HG03558 (cell line): Measurements from ENCODE around the gene TBCD.
"Not testable (repeated sequence)": the region's sequence is repeated elsewhere in the genome, so short reads cannot be mapped to it uniquely, and the experiment has no call there.

Experiments
- ATAC-seq: cut with Tn5 transposase; IDR thresholded peaks from one replicate; pipeline ENCODE4 v1.9.1; 2021; ENCODE audit warnings: moderate number of reproducible peaks; ENCODE audit not compliant: unreplicated experiment; ENCODE audit errors: extremely low read depth

The TBCD gene

DNA sequence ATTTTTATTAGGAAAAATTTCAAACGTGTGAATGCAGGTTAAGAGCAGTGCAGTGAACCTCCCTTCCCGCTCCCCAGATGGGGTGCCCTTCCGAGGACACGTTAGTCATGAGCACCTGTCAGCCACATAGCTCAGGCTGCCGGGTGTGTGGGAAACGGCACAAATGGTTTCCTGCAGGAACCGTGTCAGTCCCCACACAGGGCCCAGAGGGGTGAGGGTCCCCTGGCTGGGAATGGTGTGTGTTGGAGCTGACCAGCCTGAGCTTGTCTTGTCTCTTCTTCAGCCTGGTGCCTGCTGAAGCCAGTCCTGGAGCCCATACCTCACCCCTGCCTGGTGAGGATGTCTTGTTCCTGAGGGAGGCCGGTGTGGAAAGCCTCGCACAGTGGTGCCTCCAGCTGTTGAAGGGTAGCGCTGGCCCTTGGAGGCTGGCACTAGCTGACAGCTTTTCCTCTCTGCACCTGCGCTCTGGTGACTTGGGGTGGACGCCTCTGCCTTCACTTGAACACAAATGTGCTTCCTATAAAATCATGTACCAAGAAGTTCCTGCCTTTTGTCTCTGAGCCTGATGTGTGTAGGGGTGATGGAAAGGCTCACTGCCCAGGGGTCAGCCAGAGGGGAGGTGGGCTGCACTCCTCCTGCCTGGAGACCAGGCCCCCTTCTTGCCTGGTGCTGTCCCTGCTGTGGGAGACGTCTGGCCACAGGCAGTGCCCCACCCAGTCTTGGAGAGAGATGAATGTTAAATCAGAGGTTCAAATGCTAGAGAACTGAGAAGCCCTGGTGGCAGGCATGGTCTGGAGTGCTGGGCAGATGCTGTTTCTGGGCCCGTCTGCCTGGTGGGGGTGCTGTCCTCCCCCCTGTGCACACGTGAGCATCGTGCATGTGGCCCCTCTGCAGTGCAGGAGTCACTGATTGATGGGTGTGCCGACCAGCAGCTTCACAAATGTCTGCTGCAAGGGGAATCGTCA, 190.6 kb downstream of the TBCD start:
- no peak for ATAC-seq

DNA sequence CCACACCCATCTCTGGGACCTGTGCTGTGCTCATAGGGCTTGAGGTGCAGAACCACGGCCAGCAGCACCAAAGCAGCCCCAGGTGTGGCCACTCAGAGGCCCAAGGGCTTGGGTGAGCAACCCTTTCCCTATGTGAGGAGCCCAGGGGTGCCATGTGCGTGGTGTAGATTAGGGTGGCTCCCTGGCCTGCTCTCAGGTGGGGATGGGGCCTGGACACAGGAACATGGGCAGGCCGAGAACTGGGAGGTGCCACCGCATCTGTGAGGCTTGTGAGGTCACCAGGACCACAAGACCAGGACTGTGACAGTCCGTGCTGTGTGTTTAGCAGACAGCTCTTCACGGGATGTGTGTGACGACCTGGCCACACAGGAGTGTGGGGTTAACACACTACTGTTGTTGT, 191.5 kb downstream of the TBCD start:
- ATAC-seq = no peak

- no peak for ATAC-seq
Observed at GRCh38 chr17:82943751-82944150, 191.9 kb downstream of the TBCD start.

DNA sequence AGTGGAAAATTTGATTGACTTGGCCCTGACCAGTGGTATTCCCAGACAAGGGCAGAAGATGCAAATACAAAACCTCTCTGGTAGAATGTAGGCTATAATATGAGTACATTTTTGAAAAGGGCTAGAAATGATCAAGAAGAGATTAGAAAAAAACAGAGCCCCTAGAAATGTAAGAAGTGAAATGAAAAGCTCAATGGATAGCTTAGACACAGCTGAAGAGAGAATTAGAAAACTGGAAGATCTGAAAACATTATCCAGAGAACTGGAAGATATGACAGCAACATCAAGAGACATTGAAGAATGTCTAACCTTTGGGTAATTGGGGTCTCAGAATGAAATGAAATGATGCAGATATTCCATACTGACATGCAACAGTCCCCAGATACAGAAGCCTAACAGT, 193.1 kb downstream of the TBCD start:
- no peak for ATAC-seq

DNA sequence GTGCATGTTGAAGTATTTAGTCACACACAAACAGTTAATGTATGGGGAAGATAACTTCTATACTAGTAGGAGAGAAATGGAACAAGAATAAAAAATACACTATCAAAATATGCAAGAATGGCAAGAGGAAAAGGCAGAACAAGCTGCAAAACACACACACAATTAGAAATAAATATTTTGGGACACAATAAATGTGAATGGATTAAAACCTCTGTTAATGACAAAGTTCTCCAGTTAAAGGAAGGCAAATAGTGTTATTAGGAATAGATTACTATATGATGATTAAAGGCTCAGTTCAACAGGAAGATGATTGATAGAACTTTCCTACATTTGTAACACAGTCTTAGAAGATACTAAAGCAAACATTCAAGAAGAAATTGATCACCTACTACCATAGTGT, 194.2 kb downstream of the TBCD start:
- ATAC-seq = no peak

DNA sequence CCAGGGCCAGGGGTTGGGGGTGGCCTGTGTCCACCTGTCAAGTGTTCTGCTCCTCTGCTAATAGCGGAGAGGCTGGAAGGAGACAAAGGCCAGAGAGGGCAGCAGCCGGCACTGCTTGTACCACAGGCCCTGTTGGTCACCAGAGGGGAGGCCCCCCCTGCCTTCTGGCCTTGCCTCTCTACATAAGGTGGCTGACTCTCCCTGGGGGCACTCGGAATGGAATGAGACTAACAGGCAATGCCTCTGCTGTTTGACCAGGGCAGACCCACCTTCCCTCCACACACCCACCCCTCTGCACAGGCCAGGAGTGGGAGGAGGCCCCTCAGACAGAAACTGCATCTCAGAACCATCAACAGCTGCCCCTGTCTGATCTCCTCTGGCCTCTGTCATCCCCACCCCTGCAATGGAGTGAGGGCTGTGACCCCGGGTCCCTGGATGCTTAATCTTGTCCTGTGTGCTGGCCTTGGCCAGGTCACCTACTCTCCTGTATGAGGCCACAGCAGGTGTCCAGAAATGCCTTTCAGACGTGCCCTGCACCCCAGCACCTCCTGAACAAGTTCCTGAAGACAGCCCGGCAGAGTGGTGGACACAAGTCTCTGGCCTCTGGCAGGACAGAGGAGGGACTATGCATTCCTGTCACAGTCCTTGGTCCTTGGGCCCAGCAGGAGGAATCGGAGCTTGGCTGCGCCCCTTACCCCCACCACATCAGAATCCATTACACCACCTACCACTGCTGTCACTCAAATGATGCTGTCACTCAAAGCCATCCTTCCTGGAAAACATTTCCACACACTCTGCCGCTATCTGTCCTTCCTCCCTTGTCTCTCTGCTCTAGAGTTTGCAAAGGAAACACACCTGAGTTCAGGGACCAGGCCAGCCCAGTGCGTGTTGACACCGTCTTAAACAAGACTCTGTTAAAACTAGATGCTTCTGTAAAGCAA, 195.5 kb downstream of the TBCD start:
- ATAC-seq = no peak

GRCh38 chr17:82948081-82948511, 196.2 kb downstream of the TBCD start:
- no peak for ATAC-seq

DNA sequence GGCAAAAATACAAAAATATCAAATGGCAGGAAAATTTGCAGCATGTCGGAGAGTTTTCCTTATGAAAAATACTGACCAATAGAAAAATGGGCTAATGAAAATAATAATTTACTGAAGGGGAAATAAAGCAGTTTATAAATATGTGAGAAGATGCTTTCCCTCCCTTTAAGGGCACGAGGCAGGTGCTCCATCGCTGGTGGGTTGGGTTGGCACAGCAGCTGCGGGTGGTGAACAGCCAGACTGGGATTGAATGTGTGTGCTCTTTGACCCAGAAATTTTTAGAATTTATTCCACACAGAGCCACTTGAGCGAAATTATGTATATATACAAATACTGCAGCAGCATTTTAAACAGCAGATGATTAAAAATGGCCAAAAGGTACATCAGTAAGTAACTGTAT, 197.1 kb downstream of the TBCD start:
- no peak for ATAC-seq

- ATAC-seq = no peak
Observed at GRCh38 chr17:82949361-82949760, 197.5 kb downstream of the TBCD start.

GRCh38 chr17:82949984-82950383, 198.1 kb downstream of the TBCD start:
- ATAC-seq = no peak

- ATAC-seq = no peak
Observed at GRCh38 chr17:82950525-82951102, 198.7 kb downstream of the TBCD start.

DNA sequence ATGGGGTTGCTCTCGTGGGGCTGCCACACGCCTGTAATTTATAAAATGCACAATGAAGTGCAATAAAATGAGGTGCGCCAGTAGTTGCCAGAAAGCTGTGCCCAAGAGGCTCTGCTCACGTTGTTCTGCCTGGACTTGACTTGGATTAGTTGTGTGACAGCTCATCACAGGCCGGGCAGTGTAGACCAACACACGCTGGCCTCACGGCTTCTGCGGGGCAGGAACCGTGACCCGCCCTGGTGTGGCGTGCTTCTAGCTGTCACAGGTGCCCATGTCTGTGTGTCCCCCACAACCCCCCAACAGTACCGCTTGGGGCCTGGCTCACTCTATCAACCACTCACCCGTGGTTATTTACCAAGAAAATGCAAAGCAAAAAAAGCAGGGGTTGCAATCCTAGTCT, 200.2 kb downstream of the TBCD start:
- no peak for ATAC-seq

GRCh38 chr17:82955106-82955505, 203.2 kb downstream of the TBCD start:
- ATAC-seq = not testable (repeated sequence)

- ATAC-seq = not testable (repeated sequence)
Observed at GRCh38 chr17:82955627-82956026, 203.8 kb downstream of the TBCD start.

DNA sequence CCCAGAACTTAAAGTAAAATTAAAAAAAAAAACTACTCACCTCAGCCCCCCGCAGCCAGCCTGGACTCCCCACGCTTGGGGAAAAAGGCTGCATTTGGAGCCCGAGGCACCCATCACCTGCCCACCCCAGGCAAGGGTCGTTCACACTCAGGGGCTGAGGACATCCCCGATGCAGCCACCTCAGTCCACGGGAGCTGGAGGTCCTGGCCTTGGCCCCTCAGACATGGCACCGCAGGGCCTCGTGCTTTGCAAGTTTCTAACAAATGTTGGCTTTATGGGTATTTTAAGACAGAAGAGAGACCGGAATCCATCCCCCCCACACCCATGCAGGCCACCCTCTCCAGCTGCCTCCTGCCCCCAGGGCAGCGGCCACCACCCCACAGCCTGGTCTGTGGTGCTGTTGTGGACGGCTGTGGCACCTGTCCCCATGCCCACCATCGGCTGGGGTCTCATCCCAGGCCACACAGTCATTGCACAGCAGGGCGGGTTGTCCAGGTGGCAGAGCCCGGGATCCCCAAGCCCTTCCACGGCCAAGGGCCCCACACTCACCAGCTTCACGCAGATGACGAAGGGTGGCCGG, 204.4 kb downstream of the TBCD start:
- no peak for ATAC-seq

DNA sequence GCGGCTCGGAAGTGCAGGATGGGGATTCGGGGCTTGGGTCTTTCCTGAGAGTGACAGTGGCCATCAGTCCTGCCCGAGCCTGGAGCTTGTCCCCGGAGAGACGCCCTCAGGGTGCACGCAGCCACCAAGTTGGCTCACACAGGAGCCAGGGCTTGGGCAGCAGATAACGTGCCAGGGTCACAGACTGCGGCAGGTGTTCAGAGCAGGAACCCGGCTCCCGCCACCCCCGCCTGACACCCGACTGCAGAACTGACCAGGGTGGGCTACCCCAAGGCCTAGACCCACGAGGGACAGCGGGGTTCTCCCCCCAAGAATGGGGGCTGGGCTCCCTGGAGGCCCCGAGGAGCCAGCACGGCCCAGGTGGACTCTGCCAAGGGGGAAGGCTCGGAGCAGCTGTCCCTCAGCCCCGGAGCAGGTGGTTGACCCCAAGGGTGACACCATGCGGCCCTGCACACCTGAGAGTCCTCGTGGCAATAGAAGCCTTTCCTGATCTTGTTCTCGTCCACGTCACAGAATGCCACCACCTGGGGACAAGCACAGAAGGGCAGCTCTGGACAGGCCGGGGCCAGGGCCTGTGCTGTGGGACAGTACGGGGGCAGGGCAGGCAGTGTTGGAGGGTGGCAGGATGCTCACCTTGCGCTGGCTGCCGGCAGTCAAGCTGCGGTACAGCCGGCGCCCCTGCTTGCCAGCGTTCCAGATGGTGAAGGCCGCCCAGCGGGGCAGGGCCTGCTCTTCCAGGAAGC, 205.0 kb downstream of the TBCD start:
- ATAC-seq = no peak

- no peak for ATAC-seq
Observed at GRCh38 chr17:82957469-82957795, 205.6 kb downstream of the TBCD start.

DNA sequence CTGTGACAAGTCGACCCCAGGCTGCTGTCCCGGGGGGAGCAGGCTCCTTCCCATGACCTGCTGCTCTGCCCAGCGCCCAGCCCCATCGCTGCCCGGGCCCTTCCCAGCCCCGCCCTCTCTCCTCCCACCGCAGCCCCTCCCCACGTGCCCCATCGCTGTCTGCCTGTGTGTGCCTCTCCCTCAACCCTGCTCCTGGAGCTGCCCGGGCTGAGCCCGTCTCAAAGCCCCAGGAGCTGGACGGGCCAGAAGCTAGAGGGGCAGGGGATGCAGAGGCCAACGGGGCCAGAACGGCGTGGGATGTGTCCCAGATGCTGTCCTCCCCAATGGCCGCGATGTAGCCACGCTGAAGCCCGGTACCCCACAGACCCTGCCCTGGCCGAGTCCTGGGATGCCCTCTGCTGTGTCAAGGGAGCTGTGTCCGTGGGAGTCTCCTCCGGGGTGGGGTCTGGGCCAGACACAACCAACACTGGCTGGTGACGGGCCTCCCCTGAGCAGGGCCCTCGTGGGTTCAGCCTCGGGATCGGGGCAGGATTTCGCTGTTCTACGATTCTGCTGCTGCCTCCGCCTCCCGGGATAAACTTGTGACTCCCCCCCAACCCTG, 206.2 kb downstream of the TBCD start:
- ATAC-seq = no peak

GRCh38 chr17:82959242-82959930, 207.5 kb downstream of the TBCD start:
- no peak for ATAC-seq
